CD8-positive, alpha-beta memory T cell (primary cell): ENCODE measurements around the gene SLC24A3. TPM values are rescaled to one million over a fixed set of nuclear protein-coding genes. Genes with fewer than 3 reads are reported as not detected.
A peak's percentile ranks its signal among the peaks of the same experiment; 100 is the strongest.

Source experiments
- CTCF ChIA-PET: fragments of 350-600 bp; sonication (Branson Sonifier 250); formaldehyde crosslinking; loops from one replicate; lab custom pipeline; 2021; ENCODE audit warnings: antibody characterized with exemption; lab: Charles Lee
- POLR2A ChIA-PET: fragments of 350-600 bp; sonication (Branson Sonifier 250); formaldehyde crosslinking; loops from one replicate; lab custom pipeline; 2021; ENCODE audit warnings: antibody characterized with exemption; lab: Charles Lee
- DNase-seq, 5 donors: peaks; one replicate each; pipeline versions ENCODE4 v3.0.0 to v3.0.0-alpha.2; 2020 to 2022; ENCODE audit warnings: mixed read lengths in 1 of 5
- H3K27ac ChIP-seq: one replicate; pipeline ENCODE4 v1.7.0; 2013; ENCODE audit warnings: low read depth, mild to moderate bottlenecking, low read length, moderate library complexity
- H3K27me3 ChIP-seq: 2 replicates; pipeline ENCODE4 v1.7.0; 2013; ENCODE audit warnings: low read length, mild to moderate bottlenecking; ENCODE audit not compliant: insufficient read depth, poor library complexity, severe bottlenecking
- H3K36me3 ChIP-seq: 2 replicates; pipeline ENCODE4 v1.7.0; 2013; ENCODE audit warnings: mild to moderate bottlenecking, low read length, moderate library complexity; ENCODE audit not compliant: insufficient read depth
- H3K4me1 ChIP-seq: 2 replicates; pipeline ENCODE4 v1.7.0; 2013; ENCODE audit warnings: mild to moderate bottlenecking, low read length, moderate library complexity; ENCODE audit not compliant: insufficient read depth
- H3K4me3 ChIP-seq: 2 replicates; pipeline ENCODE4 v1.7.0; 2013; ENCODE audit warnings: mild to moderate bottlenecking, low read length
- H3K9me3 ChIP-seq: 2 replicates; pipeline ENCODE4 v1.7.0; 2013; ENCODE audit warnings: mild to moderate bottlenecking, low read length
- H3K27ac Mint-ChIP-seq, 8 donors: one replicate each; pipeline ENCODE4 v1.8.0; 2020 to 2021; ENCODE audit warnings: mixed read lengths in 8 of 8, mild to moderate bottlenecking in 6 of 8, inconsistent platforms in 3 of 8, moderate library complexity in 3 of 8
- H3K27me3 Mint-ChIP-seq, 2 donors: one replicate each; pipeline ENCODE4 v1.8.0; 2020 to 2021; ENCODE audit warnings: mixed read lengths in 2 of 2, mild to moderate bottlenecking in 1 of 2, moderate library complexity in 1 of 2
- H3K36me3 Mint-ChIP-seq, 3 donors: one replicate each; pipeline ENCODE4 v1.8.0; 2020 to 2021; ENCODE audit warnings: mixed read lengths in 3 of 3, inconsistent platforms in 1 of 3, mild to moderate bottlenecking in 1 of 3
- H3K4me1 Mint-ChIP-seq, 3 donors: one replicate each; pipeline ENCODE4 v1.8.0; 2020 to 2021; ENCODE audit warnings: mixed read lengths in 3 of 3, inconsistent platforms in 1 of 3, mild to moderate bottlenecking in 1 of 3
- H3K4me3 Mint-ChIP-seq, 7 donors: one replicate each; pipeline ENCODE4 v1.8.0; 2020 to 2021; ENCODE audit warnings: mixed read lengths in 7 of 7, mild to moderate bottlenecking in 6 of 7, moderate library complexity in 4 of 7, inconsistent platforms in 2 of 7
- H3K9me3 Mint-ChIP-seq, 5 donors: one replicate each; pipeline ENCODE4 v1.8.0; 2020 to 2022; ENCODE audit warnings: mixed read lengths in 5 of 5, mild to moderate bottlenecking in 3 of 5, moderate library complexity in 2 of 5, inconsistent platforms in 1 of 5
- polyA plus RNA-seq: library from polyadenylated mRNA; unstranded; fragments of 300-500 nt; fragmentation: Illumina TruSeq; gene quantifications from one replicate; pipeline ENCODE4 v1.2.3, GENCODE V29; 2021
- total RNA-seq, 2 experiments: library from RNA; stranded (reverse); gene quantifications; one replicate each; pipeline ENCODE4 v1.2.3, GENCODE V29; 2021

Gene SLC24A3
- total and polyA plus RNA-seq, 3 experiments from 2014 or later = not detected

GRCh38 chr20:19557291-19557690 lies 344.8 kb downstream of the SLC24A3 start:
- no peak overlapping the region for H3K27ac ChIP-seq
- H3K27me3 ChIP-seq = no peaks in the 10 kb centered on the region
- H3K4me1 ChIP-seq = no peaks in the 10 kb centered on the region
- ChIA-PET CTCF (no interaction called here), POLR2A (no interaction called here)
- no peak overlapping the region for H3K4me3 Mint-ChIP-seq
- H3K36me3 Mint-ChIP-seq = no peaks in the 10 kb centered on the region
- peak overlapping the region in 1 of 8 donors; percentile 16 for H3K27ac Mint-ChIP-seq
- H3K4me3 ChIP-seq = no peak overlapping the region
- peaks cover 0 to 2% of the 10 kb centered on the region in 2 donors for H3K27me3 Mint-ChIP-seq
- H3K36me3 ChIP-seq = no peaks in the 10 kb centered on the region
- DNase-seq = no peak
- no peaks in the 10 kb centered on the region for H3K9me3 ChIP-seq
- peaks cover 0 to 6% (median 0%) of the 10 kb centered on the region in 3 donors for H3K4me1 Mint-ChIP-seq
- H3K9me3 Mint-ChIP-seq = no peaks in the 10 kb centered on the region

GRCh38 chr20:19560881-19561480 lies 348.5 kb downstream of the SLC24A3 start:
- Mint-ChIP-seq H3K36me3 (no peaks in the 10 kb centered on the region), H3K27me3 (peaks cover 0 to 2% of the 10 kb centered on the region in 2 donors), H3K27ac (no peak overlapping the region), H3K4me1 (no peaks in the 10 kb centered on the region), H3K9me3 (no peaks in the 10 kb centered on the region), H3K4me3 (no peak overlapping the region)
- no peaks in the 10 kb centered on the region for H3K4me1 ChIP-seq
- no peak overlapping the region for H3K4me3 ChIP-seq
- H3K27me3 ChIP-seq = no peaks in the 10 kb centered on the region
- H3K27ac ChIP-seq = no peak overlapping the region
- H3K9me3 ChIP-seq = no peaks in the 10 kb centered on the region
- DNase-seq = no peak
- POLR2A ChIA-PET = no interaction called here
- CTCF ChIA-PET = no interaction called here
- H3K36me3 ChIP-seq = no peaks in the 10 kb centered on the region

DNA sequence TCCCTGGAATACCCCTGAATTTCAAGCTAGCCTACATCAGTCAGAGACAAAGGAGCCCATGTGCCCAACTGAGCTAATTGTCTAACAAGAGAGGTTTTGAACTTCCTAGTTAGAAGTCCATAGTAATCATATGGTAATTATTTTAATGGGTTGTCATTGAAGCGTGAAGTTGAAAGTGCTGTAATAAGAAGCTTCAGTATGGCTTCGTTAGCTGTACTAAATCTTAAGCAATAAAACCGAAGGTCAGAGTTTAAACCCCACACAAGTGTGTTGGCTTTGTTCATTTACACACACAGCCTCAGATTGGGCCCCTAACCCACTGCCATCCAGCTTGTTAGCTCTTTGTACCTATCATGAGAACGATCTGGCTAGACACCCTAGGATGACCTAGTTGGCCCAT lies 350.0 kb downstream of the SLC24A3 start:
- Mint-ChIP-seq H3K4me3 (no peak overlapping the region), H3K9me3 (no peaks in the 10 kb centered on the region), H3K36me3 (no peaks in the 10 kb centered on the region), H3K27me3 (no peaks in the 10 kb centered on the region), H3K4me1 (no peaks in the 10 kb centered on the region), H3K27ac (no peak overlapping the region)
- CTCF ChIA-PET = no interaction called here
- H3K27me3 ChIP-seq = no peaks in the 10 kb centered on the region
- H3K9me3 ChIP-seq = no peaks in the 10 kb centered on the region
- H3K27ac ChIP-seq = no peak overlapping the region
- H3K36me3 ChIP-seq = no peaks in the 10 kb centered on the region
- DNase-seq = no peak
- POLR2A ChIA-PET = no interaction called here
- H3K4me1 ChIP-seq = no peaks in the 10 kb centered on the region
- no peak overlapping the region for H3K4me3 ChIP-seq

DNA sequence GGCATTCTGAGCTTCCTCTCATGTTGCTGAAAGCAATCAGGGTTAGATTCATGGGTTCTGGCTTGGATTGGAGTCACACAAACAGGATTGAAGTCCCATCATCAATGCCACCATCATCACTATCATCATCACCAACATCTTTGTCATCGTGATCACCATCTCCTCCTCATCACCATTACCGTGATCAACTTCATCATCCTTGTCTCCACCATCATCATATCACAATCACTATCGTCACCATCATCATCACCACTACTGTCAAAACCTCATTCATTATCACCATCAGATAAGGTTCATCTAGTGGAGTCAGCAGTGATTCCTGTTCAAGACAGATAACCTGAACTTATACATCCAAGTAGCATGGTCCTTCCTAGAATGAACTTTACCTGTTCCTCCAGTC lies 351.8 kb downstream of the SLC24A3 start:
- H3K27me3 Mint-ChIP-seq = no peaks in the 10 kb centered on the region
- H3K27ac Mint-ChIP-seq = no peak overlapping the region
- ChIA-PET POLR2A (no interaction called here), CTCF (no interaction called here)
- no peaks in the 10 kb centered on the region for H3K36me3 Mint-ChIP-seq
- H3K4me3 ChIP-seq = no peak overlapping the region
- H3K27ac ChIP-seq = no peak overlapping the region
- H3K9me3 Mint-ChIP-seq = no peaks in the 10 kb centered on the region
- H3K4me3 Mint-ChIP-seq = no peak overlapping the region
- DNase-seq = no peak
- H3K36me3 ChIP-seq = no peaks in the 10 kb centered on the region
- H3K9me3 ChIP-seq = no peaks in the 10 kb centered on the region
- H3K4me1 ChIP-seq = no peaks in the 10 kb centered on the region
- no peaks in the 10 kb centered on the region for H3K27me3 ChIP-seq
- H3K4me1 Mint-ChIP-seq = no peaks in the 10 kb centered on the region

DNA sequence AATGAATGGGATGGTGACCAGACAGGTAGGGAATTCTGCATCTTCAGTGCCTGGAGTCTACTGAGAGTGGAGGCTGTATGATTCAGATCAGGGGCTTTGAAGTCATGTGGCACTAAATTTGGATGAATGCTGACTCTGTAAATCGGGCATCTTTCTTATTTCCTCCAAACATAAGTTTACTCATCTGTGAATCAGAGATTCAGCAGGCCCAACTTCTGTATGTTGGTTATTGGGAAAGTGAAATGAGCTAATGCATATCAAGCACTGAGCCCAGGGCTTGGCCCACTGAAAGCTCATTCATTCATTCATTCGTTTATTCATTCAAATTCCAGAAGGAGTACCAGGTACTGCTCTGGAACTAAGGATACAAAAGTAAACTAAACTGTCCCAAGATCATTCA lies 353.3 kb downstream of the SLC24A3 start:
- no peaks in the 10 kb centered on the region for H3K4me1 Mint-ChIP-seq
- POLR2A ChIA-PET = no interaction called here
- no peak for DNase-seq
- CTCF ChIA-PET = no interaction called here
- Histone ChIP-seq H3K4me3 (no peak overlapping the region), H3K36me3 (no peaks in the 10 kb centered on the region), H3K9me3 (no peaks in the 10 kb centered on the region), H3K4me1 (no peaks in the 10 kb centered on the region), H3K27ac (no peak overlapping the region), H3K27me3 (no peaks in the 10 kb centered on the region)
- no peaks in the 10 kb centered on the region for H3K36me3 Mint-ChIP-seq
- H3K4me3 Mint-ChIP-seq = no peak overlapping the region
- no peaks in the 10 kb centered on the region for H3K27me3 Mint-ChIP-seq
- no peak overlapping the region for H3K27ac Mint-ChIP-seq
- peaks cover 0 to 5% (median 0%) of the 10 kb centered on the region in 5 donors for H3K9me3 Mint-ChIP-seq

DNA sequence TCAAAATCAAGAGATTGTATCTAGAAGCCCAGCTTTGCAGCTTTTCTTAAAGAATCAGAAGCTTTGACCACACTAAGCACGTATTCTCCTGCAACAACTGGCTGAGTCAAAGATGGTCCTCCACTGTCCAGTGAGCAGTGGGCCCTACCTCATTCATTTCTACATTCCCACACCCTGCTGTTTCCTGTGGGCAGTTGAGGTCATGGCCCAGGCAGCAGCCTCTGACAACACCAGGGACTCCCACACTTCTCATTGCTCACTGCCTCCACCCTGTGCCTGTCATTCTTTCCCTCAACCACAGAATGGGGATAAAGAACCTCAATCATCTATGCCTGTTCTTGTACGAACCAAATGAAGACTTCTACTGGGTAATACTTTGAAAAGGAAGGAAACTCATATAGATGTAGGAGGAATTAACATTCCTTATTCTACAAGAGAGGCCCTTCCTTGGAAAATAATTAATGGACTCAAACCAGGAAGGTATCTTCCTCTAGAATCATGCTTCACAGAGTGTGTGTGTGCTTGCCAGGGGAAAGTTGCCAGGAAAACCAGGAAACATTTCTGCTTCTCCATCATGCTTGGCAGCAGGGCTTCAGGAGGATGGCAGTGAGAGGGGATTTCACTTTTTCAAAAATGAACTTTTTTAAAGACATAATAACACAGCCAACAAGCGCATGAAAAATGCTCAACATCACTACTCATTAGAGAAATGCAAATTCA lies 353.9 kb downstream of the SLC24A3 start:
- POLR2A ChIA-PET = no interaction called here
- H3K36me3 ChIP-seq = no peaks in the 10 kb centered on the region
- H3K27ac Mint-ChIP-seq = no peak overlapping the region
- no peaks in the 10 kb centered on the region for H3K9me3 ChIP-seq
- no peak overlapping the region for H3K4me3 Mint-ChIP-seq
- H3K4me1 Mint-ChIP-seq = no peaks in the 10 kb centered on the region
- H3K36me3 Mint-ChIP-seq = no peaks in the 10 kb centered on the region
- no peak for DNase-seq
- no peak overlapping the region for H3K4me3 ChIP-seq
- no peak overlapping the region for H3K27ac ChIP-seq
- no peaks in the 10 kb centered on the region for H3K4me1 ChIP-seq
- CTCF ChIA-PET = no interaction called here
- no peaks in the 10 kb centered on the region for H3K27me3 ChIP-seq
- peaks cover 0 to 5% (median 0%) of the 10 kb centered on the region in 5 donors for H3K9me3 Mint-ChIP-seq
- H3K27me3 Mint-ChIP-seq = no peaks in the 10 kb centered on the region

DNA sequence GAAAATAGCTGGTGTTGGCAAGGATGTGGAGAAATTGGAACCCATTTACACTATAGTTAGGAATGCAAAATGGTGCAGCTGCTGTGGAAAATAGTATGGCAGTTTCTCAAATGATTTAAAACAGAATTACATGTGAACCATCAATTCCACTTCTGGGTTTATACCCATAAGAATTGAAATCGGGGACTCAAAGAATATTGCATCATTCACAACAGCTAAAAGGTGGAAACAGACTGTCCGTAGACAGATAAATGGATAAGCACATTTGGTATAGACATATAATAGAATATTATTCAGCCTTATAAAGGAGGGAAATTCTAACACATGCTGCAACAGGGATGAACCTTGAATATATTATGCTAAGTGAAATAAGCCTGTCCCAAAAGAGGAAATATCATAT lies 355.7 kb downstream of the SLC24A3 start:
- POLR2A ChIA-PET = no interaction called here
- no peak overlapping the region for H3K4me3 Mint-ChIP-seq
- no peak overlapping the region for H3K27ac Mint-ChIP-seq
- Histone ChIP-seq H3K36me3 (no peaks in the 10 kb centered on the region), H3K27ac (no peak overlapping the region), H3K4me3 (no peak overlapping the region), H3K27me3 (no peaks in the 10 kb centered on the region), H3K4me1 (no peaks in the 10 kb centered on the region), H3K9me3 (no peaks in the 10 kb centered on the region)
- no peaks in the 10 kb centered on the region for H3K27me3 Mint-ChIP-seq
- peaks cover 0 to 5% (median 0%) of the 10 kb centered on the region in 5 donors for H3K9me3 Mint-ChIP-seq
- no peaks in the 10 kb centered on the region for H3K4me1 Mint-ChIP-seq
- H3K36me3 Mint-ChIP-seq = no peaks in the 10 kb centered on the region
- no peak for DNase-seq
- CTCF ChIA-PET = no interaction called here

DNA sequence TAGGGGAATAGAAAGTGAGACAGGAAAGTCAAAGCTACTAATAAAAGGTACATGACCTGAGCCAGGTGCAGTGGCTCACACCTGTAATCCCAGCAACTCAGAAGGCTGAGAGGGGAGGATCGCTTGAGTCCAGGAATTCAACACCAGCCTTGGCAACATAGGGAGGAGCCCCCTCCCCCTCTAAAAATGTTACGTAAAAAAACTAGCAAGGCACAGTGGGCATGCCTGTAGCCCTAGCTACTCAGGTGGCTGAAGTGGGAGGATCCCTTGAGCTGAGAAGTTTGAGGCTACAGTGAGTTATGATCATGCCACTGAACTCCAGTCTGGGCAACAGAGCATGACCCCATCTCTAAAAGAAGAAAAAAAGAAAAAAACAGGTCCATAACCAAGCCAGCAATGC lies 359.6 kb downstream of the SLC24A3 start:
- no peaks in the 10 kb centered on the region for H3K4me1 ChIP-seq
- H3K27me3 ChIP-seq = no peaks in the 10 kb centered on the region
- Mint-ChIP-seq H3K27me3 (peaks cover 0 to 2% of the 10 kb centered on the region in 2 donors), H3K36me3 (no peaks in the 10 kb centered on the region), H3K4me3 (no peak overlapping the region), H3K27ac (no peak overlapping the region), H3K4me1 (no peaks in the 10 kb centered on the region), H3K9me3 (peaks cover 0 to 5% (median 0%) of the 10 kb centered on the region in 5 donors)
- ChIA-PET POLR2A (no interaction called here), CTCF (no interaction called here)
- H3K9me3 ChIP-seq = no peaks in the 10 kb centered on the region
- no peaks in the 10 kb centered on the region for H3K36me3 ChIP-seq
- H3K27ac ChIP-seq = no peak overlapping the region
- H3K4me3 ChIP-seq = no peak overlapping the region
- no peak for DNase-seq
